Measurements from ENCODE around the gene REXO4. TPM values are rescaled to one million over a fixed set of nuclear protein-coding genes. Genes with fewer than 3 reads are reported as not detected.

REXO4 gene
- total RNA-seq, 1 experiment from 2014 or later: 43.6 TPM

GRCh38 chr9:133458643-133459312, 41.0 kb upstream of the REXO4 start:
- Mint-ChIP-seq H3K9me3 (ENCODE audit: unreplicated experiment) (no peaks in the 10 kb centered on the region), H3K4me1 (ENCODE audit: low read depth, unreplicated experiment) (no peaks in the 10 kb centered on the region), H3K27me3 (ENCODE audit: insufficient read depth, unreplicated experiment) (no peaks in the 10 kb centered on the region), H3K36me3 (ENCODE audit: insufficient read depth, unreplicated experiment) (peaks cover 15% of the 10 kb centered on the region), H3K27ac (ENCODE audit: unreplicated experiment) (no peak overlapping the region), H3K4me3 (ENCODE audit: unreplicated experiment) (peak overlapping the region; percentile 78)
- DNase-seq: peak in 1 of 2 experiments; percentile 40
- Histone ChIP-seq H3K4me1 (peaks cover 12% of the 10 kb centered on the region), H3K27me3 (replicated peaks; ENCODE audit: control insufficient read depth, insufficient read depth, low read length) (no peaks in the 10 kb centered on the region), H3K9me3 (no peaks in the 10 kb centered on the region), H3K36me3 (ENCODE audit: control insufficient read depth, insufficient read depth, low read length) (no peaks in the 10 kb centered on the region; the same call in 1 of the 2 replicates), H3K4me3 (ENCODE audit: low read depth, low read length) (peak overlapping the region; percentile 40)
- intact Hi-C loops (cut with micrococcal nuclease; ENCODE audit: unreplicated experiment): loop anchor here (1.0 to 5.0 kb wide), 2 partner anchors 21 to 41 kb away; partner anchors contain the start of genes REXO4 and SLC2A6
- ChIA-PET POLR2A (interaction anchor here (0.6 to 2.2 kb wide), 17 partner anchors 13 to 573 kb away, joined by 3 to 28 read pairs (median 4); partner anchors contain the start of genes BRD3OS, GTF3C5, MED22 and REXO4), CTCF (interaction anchor here (0.5 to 2.2 kb wide), 15 partner anchors 14 to 541 kb away, joined by 3 to 22 read pairs (median 5); partner anchors contain the start of genes MED22, RPL7A and SLC2A6)
- BruUV-seq (replicated peaks): TSS peak; percentile 79
- TF ChIP-seq CTCF (IDR thresholded peaks at IDR 0.05; ENCODE audit: insufficient read depth in 1 of 2, low read depth in 1 of 2, low read length in 1 of 2, severe bottlenecking in 1 of 2, unreplicated experiment in 1 of 2): no peak

- Mint-ChIP-seq H3K9me3 (ENCODE audit: unreplicated experiment) (no peaks in the 10 kb centered on the region), H3K27ac (ENCODE audit: unreplicated experiment) (no peak overlapping the region), H3K4me1 (ENCODE audit: low read depth, unreplicated experiment) (no peaks in the 10 kb centered on the region), H3K36me3 (ENCODE audit: insufficient read depth, unreplicated experiment) (peaks cover 12% of the 10 kb centered on the region), H3K27me3 (ENCODE audit: insufficient read depth, unreplicated experiment) (no peaks in the 10 kb centered on the region), H3K4me3 (ENCODE audit: unreplicated experiment) (no peak overlapping the region)
- H3K4me3 ChIP-seq (ENCODE audit: low read depth, low read length): no peak overlapping the region
- H3K9me3 ChIP-seq: no peaks in the 10 kb centered on the region
- no peaks in the 10 kb centered on the region; the same call in 1 of the 2 replicates for H3K36me3 ChIP-seq (ENCODE audit: control insufficient read depth, insufficient read depth, low read length)
- CTCF ChIA-PET: interaction anchor here (1.6 kb wide), 1 partner anchor 29 kb away, joined by 6 read pairs; no protein-coding TSS in a partner anchor
- POLR2A ChIA-PET: interaction anchor here (0.7 kb wide), 1 partner anchor 97 kb away, joined by 6 read pairs; no protein-coding TSS in a partner anchor
- H3K4me1 ChIP-seq: peaks cover 12% of the 10 kb centered on the region
- H3K27me3 ChIP-seq (replicated peaks; ENCODE audit: control insufficient read depth, insufficient read depth, low read length): no peaks in the 10 kb centered on the region
- DNase-seq: no peak
- intact Hi-C loops (cut with micrococcal nuclease; ENCODE audit: unreplicated experiment): loop anchor here (5.0 kb wide), 1 partner anchor 40 kb away; the partner anchor contains the start of gene REXO4
- no TSS peak for BruUV-seq (replicated peaks)
- TF ChIP-seq CTCF (IDR thresholded peaks at IDR 0.05; ENCODE audit: insufficient read depth in 1 of 2, low read depth in 1 of 2, low read length in 1 of 2, severe bottlenecking in 1 of 2, unreplicated experiment in 1 of 2): no peak
These were observed 39.9 kb upstream of the REXO4 start for GRCh38 chr9:133457748-133458147.

- H3K27ac Mint-ChIP-seq (ENCODE audit: unreplicated experiment): no peak overlapping the region
- H3K4me1 Mint-ChIP-seq (ENCODE audit: low read depth, unreplicated experiment): no peaks in the 10 kb centered on the region
- H3K4me3 Mint-ChIP-seq (ENCODE audit: unreplicated experiment): no peak overlapping the region
- TF ChIP-seq CTCF (IDR thresholded peaks at IDR 0.05; ENCODE audit: insufficient read depth in 1 of 2, low read depth in 1 of 2, low read length in 1 of 2, severe bottlenecking in 1 of 2, unreplicated experiment in 1 of 2): no peak
- no peaks in the 10 kb centered on the region for H3K9me3 ChIP-seq
- H3K4me3 ChIP-seq (ENCODE audit: low read depth, low read length): no peak overlapping the region
- H3K27me3 ChIP-seq (replicated peaks; ENCODE audit: control insufficient read depth, insufficient read depth, low read length): no peaks in the 10 kb centered on the region
- ChIA-PET POLR2A (interaction anchor here (0.7 kb wide), 1 partner anchor 97 kb away, joined by 6 read pairs; no protein-coding TSS in a partner anchor), CTCF (interaction anchor here (1.6 kb wide), 1 partner anchor 29 kb away, joined by 6 read pairs; no protein-coding TSS in a partner anchor)
- H3K9me3 Mint-ChIP-seq (ENCODE audit: unreplicated experiment): no peaks in the 10 kb centered on the region
- H3K36me3 Mint-ChIP-seq (ENCODE audit: insufficient read depth, unreplicated experiment): peaks cover 12% of the 10 kb centered on the region
- peaks cover 12% of the 10 kb centered on the region for H3K4me1 ChIP-seq
- H3K36me3 ChIP-seq (ENCODE audit: control insufficient read depth, insufficient read depth, low read length): no peaks in the 10 kb centered on the region
- intact Hi-C loops (cut with micrococcal nuclease; ENCODE audit: unreplicated experiment): loop anchor here (5.0 kb wide), 1 partner anchor 40 kb away; the partner anchor contains the start of gene REXO4
- H3K27me3 Mint-ChIP-seq (ENCODE audit: insufficient read depth, unreplicated experiment): no peaks in the 10 kb centered on the region
- BruUV-seq (replicated peaks): no TSS peak
- DNase-seq: no peak
These were observed 39.4 kb upstream of the REXO4 start for GRCh38 chr9:133457233-133457632.

All from Caco-2 (cell line).